HL-60 (cell line): ENCODE data around the gene SIGLEC9.

ENCODE experiments used
- DNase-seq, 2 experiments: peaks; one replicate each; pipeline ENCODE4 v3.0.0-alpha.2; 2010 to 2020; ENCODE audit warnings: low read depth in 1 of 2, low spot score in 1 of 2
- H3K27ac ChIP-seq: fragments of 250-450 bp; sonication (Bioruptor Pico); replicated peaks from 2 replicates; pipeline ENCODE4 v1.5.1; 2020; ENCODE audit warnings: mild to moderate bottlenecking, moderate library complexity
- H3K27me3 ChIP-seq: fragments of 250-450 bp; sonication (Bioruptor Pico); 2 replicates; pipeline ENCODE4 v1.5.1; 2021; ENCODE audit warnings: mild to moderate bottlenecking, moderate library complexity; ENCODE audit not compliant: insufficient read depth, poor library complexity, severe bottlenecking
- H3K4me3 ChIP-seq: replicated peaks from 2 replicates; pipeline ENCODE4 v1.5.1; 2011; ENCODE audit warnings: mild to moderate bottlenecking, control low read depth, low read length; ENCODE audit not compliant: insufficient read depth
- GABPA ChIP-seq: IDR thresholded peaks from 2 replicates; pipeline ENCODE4 v1.6.1; 2012; ENCODE audit warnings: low read depth
- POLR2AphosphoS5 ChIP-seq: IDR thresholded peaks from 2 replicates; pipeline ENCODE4 v1.6.1; 2012; ENCODE audit warnings: low read depth
- REST ChIP-seq: IDR thresholded peaks from 2 replicates; pipeline ENCODE4 v1.6.1; 2012; ENCODE audit warnings: low read depth; ENCODE audit not compliant: insufficient replicate concordance
- SPI1 ChIP-seq: IDR thresholded peaks from 2 replicates; pipeline ENCODE4 v1.6.1; 2012; ENCODE audit warnings: low read depth, mild to moderate bottlenecking, borderline replicate concordance
- TF ChIP-seq, protein P1 (sequence below): IDR thresholded peaks from one replicate; pipeline ENCODE4 v1.5.1; 2011; ENCODE audit warnings: low read length, control low read depth, inconsistent platforms; ENCODE audit not compliant: insufficient read depth

The SIGLEC9 gene

DNA sequence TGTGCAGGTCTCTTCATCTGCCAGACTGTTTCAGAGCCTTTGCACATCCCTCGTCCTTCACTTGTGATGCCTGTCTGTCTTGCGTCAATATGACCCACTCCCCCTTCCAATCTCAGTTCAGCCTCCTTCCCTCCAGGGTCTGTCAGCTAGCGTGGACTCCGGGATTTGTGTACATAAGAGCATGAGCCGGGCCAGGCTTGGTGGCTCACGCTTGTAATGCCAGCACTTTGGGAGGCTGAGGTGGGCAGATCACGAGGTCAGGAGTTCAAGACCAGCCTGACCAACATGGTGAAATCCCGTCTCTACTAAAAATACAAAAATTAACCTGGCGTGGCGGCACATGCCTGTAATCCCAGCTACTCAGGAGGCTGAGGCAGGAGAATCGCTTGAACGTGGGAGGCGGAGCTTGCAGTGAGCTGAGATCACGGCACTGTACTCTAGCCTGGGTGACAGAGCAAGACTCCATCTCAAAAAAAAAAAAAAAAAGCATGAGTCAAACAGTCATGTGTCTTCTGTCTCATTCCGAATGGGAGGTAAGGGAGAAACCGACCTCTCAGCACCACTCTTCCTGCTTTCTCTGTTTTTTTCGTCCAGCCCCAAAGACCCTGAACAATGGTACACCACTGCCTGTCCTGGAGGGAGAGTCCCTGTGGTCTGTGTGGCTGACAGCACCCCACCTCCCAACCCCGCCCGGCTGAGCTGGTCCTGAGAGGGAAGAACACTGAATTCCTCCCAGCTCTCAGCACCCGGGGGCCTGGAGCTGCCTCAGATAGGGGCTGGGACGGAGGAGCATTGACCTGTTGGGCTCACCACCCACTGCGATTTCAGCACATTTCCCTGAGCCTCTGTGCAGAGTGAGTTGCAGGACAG is 2.4 kb upstream of the SIGLEC9 start:
- TF ChIP-seq REST (no peak), GABPA (no peak), SPI1 (no peak), POLR2AphosphoS5 (no peak)
- TF ChIP-seq, protein P1, sequence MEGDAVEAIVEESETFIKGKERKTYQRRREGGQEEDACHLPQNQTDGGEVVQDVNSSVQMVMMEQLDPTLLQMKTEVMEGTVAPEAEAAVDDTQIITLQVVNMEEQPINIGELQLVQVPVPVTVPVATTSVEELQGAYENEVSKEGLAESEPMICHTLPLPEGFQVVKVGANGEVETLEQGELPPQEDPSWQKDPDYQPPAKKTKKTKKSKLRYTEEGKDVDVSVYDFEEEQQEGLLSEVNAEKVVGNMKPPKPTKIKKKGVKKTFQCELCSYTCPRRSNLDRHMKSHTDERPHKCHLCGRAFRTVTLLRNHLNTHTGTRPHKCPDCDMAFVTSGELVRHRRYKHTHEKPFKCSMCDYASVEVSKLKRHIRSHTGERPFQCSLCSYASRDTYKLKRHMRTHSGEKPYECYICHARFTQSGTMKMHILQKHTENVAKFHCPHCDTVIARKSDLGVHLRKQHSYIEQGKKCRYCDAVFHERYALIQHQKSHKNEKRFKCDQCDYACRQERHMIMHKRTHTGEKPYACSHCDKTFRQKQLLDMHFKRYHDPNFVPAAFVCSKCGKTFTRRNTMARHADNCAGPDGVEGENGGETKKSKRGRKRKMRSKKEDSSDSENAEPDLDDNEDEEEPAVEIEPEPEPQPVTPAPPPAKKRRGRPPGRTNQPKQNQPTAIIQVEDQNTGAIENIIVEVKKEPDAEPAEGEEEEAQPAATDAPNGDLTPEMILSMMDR: no peak

DNA sequence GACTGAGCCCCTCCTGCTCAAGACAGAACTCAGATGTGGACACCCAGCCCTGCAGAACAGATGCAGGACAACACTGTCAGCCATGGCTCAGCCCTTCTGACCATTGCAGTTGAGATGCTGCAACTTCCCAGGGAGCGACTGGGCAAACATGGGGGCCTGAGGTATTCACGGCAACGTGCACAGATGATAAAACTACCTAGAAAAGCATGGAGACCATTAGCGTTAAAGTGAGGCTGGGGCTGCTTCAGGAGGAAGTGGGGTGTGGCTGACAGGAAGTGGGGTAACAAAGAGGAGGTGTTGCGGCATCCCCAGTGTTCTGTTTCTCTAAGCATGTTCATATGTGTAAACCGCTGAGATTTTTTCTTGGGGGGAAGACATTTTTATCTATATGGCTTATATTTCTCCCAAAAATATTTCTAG is 1.3 kb upstream of the SIGLEC9 start:
- peak overlapping the region; percentile 63 for H3K27ac ChIP-seq
- no peaks in the 10 kb centered on the region for H3K27me3 ChIP-seq
- no peak overlapping the region for H3K4me3 ChIP-seq
- TF ChIP-seq GABPA (peak; percentile 64; the same call in 1 of the 2 replicates), POLR2AphosphoS5 (peak; percentile 29; the same call in 1 of the 2 replicates), REST (no peak), SPI1 (peak; percentile 78)
- TF ChIP-seq, protein P1: no peak
- peak; percentile 71 to 89 for DNase-seq

More for the DNA sequence above, 2.4 kb upstream of the SIGLEC9 start:
- no peaks in the 10 kb centered on the region for H3K27me3 ChIP-seq
- H3K27ac ChIP-seq: peak overlapping the region; percentile 63
- H3K4me3 ChIP-seq: no peak overlapping the region
- DNase-seq: no peak

DNA sequence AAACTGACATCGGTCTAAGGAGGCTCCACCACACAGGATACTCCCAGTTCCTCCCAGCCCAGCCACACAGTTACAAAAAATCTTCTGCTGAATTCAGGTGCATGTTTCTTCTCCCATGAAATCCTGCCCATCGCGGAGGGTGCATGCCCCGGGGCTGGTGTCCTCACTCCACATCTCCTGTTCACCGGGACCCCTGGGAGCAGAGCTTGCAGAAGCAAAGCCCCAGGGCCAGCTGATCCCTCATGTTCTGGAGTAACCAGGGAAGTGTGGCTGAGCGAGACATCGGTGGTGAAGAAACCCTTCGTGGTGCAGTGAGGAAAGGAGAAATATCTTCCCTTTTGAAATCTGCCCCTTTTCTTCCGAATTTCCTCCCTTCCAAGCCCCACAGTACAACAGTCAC is 904 bp upstream of the SIGLEC9 start:
- TF ChIP-seq SPI1: no peak
- no peak for TF ChIP-seq REST
- no peak for TF ChIP-seq GABPA
- no peak for TF ChIP-seq POLR2AphosphoS5
- TF ChIP-seq, protein P1: no peak
- Histone ChIP-seq H3K27ac (peak overlapping the region; percentile 65), H3K27me3 (no peaks in the 10 kb centered on the region), H3K4me3 (no peak overlapping the region)
- DNase-seq: peak in 1 of 2 experiments; percentile 44
